GM12878 (cell line): Measurements from ENCODE around the gene ZNF646. TPM values are rescaled to one million over a fixed set of nuclear protein-coding genes. Genes with fewer than 3 reads are reported as not detected.

Experiments
- ATAC-seq: fragments of 200-7000 bp; cut with Tn5 transposase; 3 replicates; pipeline ENCODE4 v1.9.1; 2020; ENCODE audit warnings: mild to moderate bottlenecking, moderate library complexity
- BruUV-seq: library from RNA; stranded (reverse); fragments of 400-500 nt; replicated peaks from 2 replicates; lab custom pipeline; 2021; lab: Mats Ljungman, UMichigan
- CTCF ChIA-PET: fragments of 300-600 bp; sonication (Branson Sonifier 250); formaldehyde crosslinking; extraction: SDS; loops from one replicate; lab custom pipeline; 2021; ENCODE audit warnings: inconsistent platforms; lab: Yijun Ruan, JAX
- POLR2A ChIA-PET: fragments of 350-600 bp; formaldehyde crosslinking; extraction: SDS; loops from one replicate; lab custom pipeline; 2021; ENCODE audit warnings: inconsistent platforms; lab: Charles Lee
- RAD21 ChIA-PET: fragments of 300-600 bp; sonication (Branson Sonifier 250); formaldehyde crosslinking; loops from one replicate; lab custom pipeline; 2023; ENCODE audit warnings: antibody characterized with exemption; ENCODE audit not compliant: unreplicated experiment; lab: Charles Lee
- SMC1A ChIA-PET: fragments of 300-600 bp; sonication (Branson Sonifier 250); formaldehyde crosslinking; loops from one replicate; lab custom pipeline; 2023; ENCODE audit not compliant: unreplicated experiment, uncharacterized antibody; lab: Charles Lee
- DNase-seq: peaks from one replicate; pipeline ENCODE4 v3.0.0-alpha.2; 2011; ENCODE audit warnings: low read depth, low spot score
- FAIRE-seq: peaks from 3 replicates; lab custom pipeline; 2011; peaks lifted over from hg19 to GRCh38; lab: Jason Lieb, UNC
- H2AFZ ChIP-seq: 2 replicates; pipeline ENCODE4 v1.6.0; 2011; ENCODE audit warnings: low read depth, low read length, control low read depth; ENCODE audit not compliant: control insufficient read depth
- H3K27ac ChIP-seq: 2 replicates; pipeline ENCODE4 v1.5.1; 2011; ENCODE audit warnings: control low read depth; ENCODE audit not compliant: control insufficient read depth, insufficient read depth
- H3K27me3 ChIP-seq, 2 experiments: replicated peaks in 1 of 2; 2 replicates each; pipeline versions ENCODE4 v1.6.0 to v1.6.1; 2011; ENCODE audit warnings: low read length in 1 of 2; ENCODE audit not compliant: control insufficient read depth in 2 of 2, insufficient read depth in 2 of 2
- H3K36me3 ChIP-seq, 2 experiments: 2 replicates each; pipeline ENCODE4 v1.5.1; 2011; ENCODE audit warnings: low read length in 1 of 2; ENCODE audit not compliant: control insufficient read depth in 2 of 2, insufficient read depth in 2 of 2
- H3K4me1 ChIP-seq: 2 replicates; pipeline ENCODE4 v1.6.1; 2011; ENCODE audit warnings: mild to moderate bottlenecking, low read length, moderate library complexity, mixed read lengths; ENCODE audit not compliant: control insufficient read depth, insufficient read depth
- H3K4me2 ChIP-seq: 2 replicates; pipeline ENCODE4 v1.6.0; 2011; ENCODE audit warnings: control low read depth; ENCODE audit not compliant: control insufficient read depth, insufficient read depth
- H3K4me3 ChIP-seq: fragments of 200-600 bp; sonication (generic); 2 replicates; pipeline ENCODE4 v1.5.1; 2016
- H3K79me2 ChIP-seq: 2 replicates; pipeline ENCODE4 v1.6.0; 2011; ENCODE audit warnings: low read length; ENCODE audit not compliant: control insufficient read depth, insufficient read depth
- H3K9ac ChIP-seq: 2 replicates; pipeline ENCODE4 v1.8.0; 2011; ENCODE audit warnings: low read length, control low read depth, mixed read lengths; ENCODE audit not compliant: control insufficient read depth, insufficient read depth
- H3K9me3 ChIP-seq: replicated peaks from 3 replicates; pipeline ENCODE4 v1.5.1; 2011; ENCODE audit warnings: mild to moderate bottlenecking, low read length; ENCODE audit not compliant: control insufficient read depth, insufficient read depth
- H4K20me1 ChIP-seq: 2 replicates; pipeline ENCODE4 v1.6.0; 2011; ENCODE audit not compliant: control insufficient read depth, insufficient read depth
- HDAC6 ChIP-seq: fragments of 200-600 bp; sonication (generic); IDR thresholded peaks from one replicate; pipeline ENCODE4 v1.8.0; 2017; ENCODE audit warnings: antibody characterized with exemption; ENCODE audit not compliant: unreplicated experiment
- LARP7 ChIP-seq: fragments of 450-650 bp; IDR thresholded peaks from 2 replicates; pipeline ENCODE4 v1.6.1; 2017; ENCODE audit warnings: mild to moderate bottlenecking
- MEF2A ChIP-seq: IDR thresholded peaks from 2 replicates; pipeline ENCODE4 v1.6.1; 2011; ENCODE audit warnings: low read depth, mild to moderate bottlenecking, low read length, moderate library complexity; ENCODE audit not compliant: insufficient read depth
- NFYB ChIP-seq: IDR thresholded peaks from 2 replicates; pipeline ENCODE4 v1.6.1; 2011; ENCODE audit warnings: low read depth, mild to moderate bottlenecking, low read length, improper control_type of control experiment, moderate library complexity; ENCODE audit not compliant: insufficient read depth
- NR2C1 ChIP-seq: fragments of 450-650 bp; IDR thresholded peaks from 2 replicates; pipeline ENCODE4 v1.6.1; 2017; ENCODE audit warnings: antibody characterized with exemption, mild to moderate bottlenecking, moderate library complexity
- RB1 ChIP-seq: fragments of 450-650 bp; formaldehyde crosslinking; IDR thresholded peaks from 2 replicates; pipeline ENCODE4 v1.6.1; 2017; ENCODE audit warnings: mild to moderate bottlenecking, borderline replicate concordance
- RFX5 ChIP-seq: IDR thresholded peaks from 2 replicates; pipeline ENCODE4 v1.6.1; 2011; ENCODE audit warnings: low read depth, low read length, improper control_type of control experiment
- SREBF1 ChIP-seq: IDR thresholded peaks from 2 replicates; pipeline ENCODE4 v1.6.1; 2012; ENCODE audit warnings: mild to moderate bottlenecking, low read length
- ZBTB33 ChIP-seq: fragments of 450-650 bp; IDR thresholded peaks from 2 replicates; pipeline ENCODE4 v1.6.1; 2017; ENCODE audit warnings: mild to moderate bottlenecking
- WGBS: methylation state at CpG from one replicate; pipeline ENCODE4 v1.1.6; 2016; ENCODE audit warnings: low lambda C conversion rate; ENCODE audit not compliant: insufficient replicate concordance, insufficient coverage; ENCODE audit errors: missing lambda C conversion rate; 5-methylcytosine and 5-hydroxymethylcytosine counted together
- in situ Hi-C: fragments of 300-500 bp; cut with MboI; formaldehyde crosslinking; loops from 9 replicates; pipeline ENCODE4 v1.14.3; 2018; ENCODE audit warnings: mixed read lengths
- intact Hi-C: fragments of 100-400 bp; cut with micrococcal nuclease; formaldehyde crosslinking; loops from one replicate; pipeline ENCODE4 v1.14.2; 2022; ENCODE audit not compliant: unreplicated experiment
- polyA plus RNA-seq, 11 experiments: library from polyadenylated mRNA; depleted of rRNA in 4 of 11; unstranded in 6 of 11; stranded (reverse) in 5 of 11; fragments of >200 nt; fragmentation: Nextera tagmentation in 4 of 11; fragmentation: Illumina TruSeq in 1 of 11; extraction: Ambion mirVana in 4 of 11; extraction: Trizol in 1 of 11; gene quantifications; 1 replicate in 1 of 11; 2 replicates in 10 of 11; pipeline versions ENCODE4 v1.2.1 to v1.2.3, GENCODE V29; 2011 to 2016; ENCODE audit warnings: inconsistent platforms in 2 of 11, missing spikeins in 2 of 11, low read depth in 1 of 11
- total RNA-seq, 4 experiments: library from RNA; depleted of rRNA in 3 of 4; stranded (reverse); fragments of >200 nt in 3 of 4; fragmentation: Illumina TruSeq in 1 of 4; extraction: Trizol in 1 of 4; gene quantifications; 2 replicates each; pipeline versions ENCODE4 v1.2.1 to v1.2.3, GENCODE V29; 2013 to 2021
- TF ChIP-seq, protein P1 (sequence below): IDR thresholded peaks from 2 replicates; pipeline ENCODE4 v1.6.1; 2012; ENCODE audit warnings: low read depth, low read length, improper control_type of control experiment
- TF ChIP-seq, protein P2 (sequence below): IDR thresholded peaks from 2 replicates; pipeline ENCODE4 v1.6.1; 2011; ENCODE audit warnings: low read depth, mild to moderate bottlenecking, low read length, moderate library complexity, borderline replicate concordance; ENCODE audit errors: extremely low read depth

ZNF646 gene
- total and polyA plus RNA-seq, 10 of the 15 experiments (the other 5 are each of a cell fraction or from before 2014, with no cell fraction given), result 0.10 to 21.8 (median 6.4) TPM

GRCh38 chr16:31087971-31088370, 13.7 kb downstream of the ZNF646 start:
- Histone ChIP-seq H3K9me3 (no peaks in the 10 kb centered on the region), H3K9ac (no peak overlapping the region), H3K36me3 (peaks cover 2% of the 10 kb centered on the region in 2 experiments; a peak in 3 of 4 replicates), H2AFZ (no peak overlapping the region), H3K27me3 (no peaks in the 10 kb centered on the region), H3K4me1 (no peaks in the 10 kb centered on the region), H3K27ac (no peak overlapping the region), H3K4me3 (no peak overlapping the region), H3K4me2 (no peak overlapping the region), H4K20me1 (no peaks in the 10 kb centered on the region; the same call in 1 of the 2 replicates), H3K79me2 (peaks cover 5% of the 10 kb centered on the region)
- in situ Hi-C loops, result no loop called here
- CTCF ChIA-PET, result no interaction called here
- no TSS peak for BruUV-seq
- DNase-seq, result no peak
- TF ChIP-seq, protein P1, sequence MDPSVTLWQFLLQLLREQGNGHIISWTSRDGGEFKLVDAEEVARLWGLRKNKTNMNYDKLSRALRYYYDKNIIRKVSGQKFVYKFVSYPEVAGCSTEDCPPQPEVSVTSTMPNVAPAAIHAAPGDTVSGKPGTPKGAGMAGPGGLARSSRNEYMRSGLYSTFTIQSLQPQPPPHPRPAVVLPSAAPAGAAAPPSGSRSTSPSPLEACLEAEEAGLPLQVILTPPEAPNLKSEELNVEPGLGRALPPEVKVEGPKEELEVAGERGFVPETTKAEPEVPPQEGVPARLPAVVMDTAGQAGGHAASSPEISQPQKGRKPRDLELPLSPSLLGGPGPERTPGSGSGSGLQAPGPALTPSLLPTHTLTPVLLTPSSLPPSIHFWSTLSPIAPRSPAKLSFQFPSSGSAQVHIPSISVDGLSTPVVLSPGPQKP, result no peak
- no peak for TF ChIP-seq RB1
- TF ChIP-seq NR2C1, result no peak
- TF ChIP-seq NFYB, result no peak
- TF ChIP-seq, protein P2, sequence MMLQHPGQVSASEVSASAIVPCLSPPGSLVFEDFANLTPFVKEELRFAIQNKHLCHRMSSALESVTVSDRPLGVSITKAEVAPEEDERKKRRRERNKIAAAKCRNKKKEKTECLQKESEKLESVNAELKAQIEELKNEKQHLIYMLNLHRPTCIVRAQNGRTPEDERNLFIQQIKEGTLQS, result no peak
- TF ChIP-seq ZBTB33, result no peak
- no peak for TF ChIP-seq MEF2A
- no peak for TF ChIP-seq HDAC6
- no peak for TF ChIP-seq LARP7
- TF ChIP-seq RFX5, result no peak
- no peak for TF ChIP-seq SREBF1
- RAD21 ChIA-PET, result no interaction called here
- SMC1A ChIA-PET, result no interaction called here
- FAIRE-seq, result no peak
- 84% methylated on average over 5 of the region's 5 CpGs for WGBS
- ATAC-seq, result no peak
- intact Hi-C loops, result no loop called here
- POLR2A ChIA-PET, result no interaction called here
